Activated CD4-positive, alpha-beta T cell treated with anti-CD3 and anti-CD28 coated beads, Interleukin-10, Interleukin-2, amounts not matched to agents 100 ng/mL and 50 ng/mL, durations not matched to agents 16 hours and 8 hours (primary cell): Measurements from ENCODE around the gene VKORC1L1.
"Not testable (repeated sequence)": the region's sequence is repeated elsewhere in the genome, so short reads cannot be mapped to it uniquely, and the experiment has no call there.

Experiments used
- DNase-seq: peaks from one replicate; pipeline ENCODE4 v3.0.0-alpha.2; 2020

Gene VKORC1L1

GRCh38 chr7:65888434-65889156 lies 15.7 kb downstream of the VKORC1L1 start:
- DNase-seq = not testable (repeated sequence)

- not testable (repeated sequence) for DNase-seq
Observed at GRCh38 chr7:65889722-65890121, 16.8 kb downstream of the VKORC1L1 start.

GRCh38 chr7:65892161-65892560 lies 19.3 kb downstream of the VKORC1L1 start:
- no peak for DNase-seq

- DNase-seq = no peak
Observed at GRCh38 chr7:65892835-65893234, 20.0 kb downstream of the VKORC1L1 start.

- no peak for DNase-seq
Observed at GRCh38 chr7:65896279-65896870, 23.5 kb downstream of the VKORC1L1 start.

- not testable (repeated sequence) for DNase-seq
Observed at GRCh38 chr7:65897289-65897688, 24.4 kb downstream of the VKORC1L1 start.

GRCh38 chr7:65898677-65899447 lies 26.0 kb downstream of the VKORC1L1 start:
- DNase-seq = not testable (repeated sequence)

- no peak for DNase-seq
Observed at GRCh38 chr7:65902306-65902705, 29.4 kb downstream of the VKORC1L1 start.

GRCh38 chr7:65907501-65908198 lies 34.8 kb downstream of the VKORC1L1 start:
- no peak for DNase-seq

- DNase-seq = no peak
Observed at GRCh38 chr7:65910237-65910636, 37.4 kb downstream of the VKORC1L1 start.

- no peak for DNase-seq
Observed at GRCh38 chr7:65912237-65912636, 39.4 kb downstream of the VKORC1L1 start.

GRCh38 chr7:65915921-65916657 lies 43.2 kb downstream of the VKORC1L1 start:
- no peak for DNase-seq

GRCh38 chr7:65923316-65923715 lies 50.4 kb downstream of the VKORC1L1 start:
- no peak for DNase-seq

GRCh38 chr7:65924193-65924592 lies 51.3 kb downstream of the VKORC1L1 start:
- no peak for DNase-seq

- DNase-seq = no peak
Observed at GRCh38 chr7:65925040-65925439, 52.2 kb downstream of the VKORC1L1 start.

GRCh38 chr7:65926588-65926987 lies 53.7 kb downstream of the VKORC1L1 start:
- no peak for DNase-seq

- no peak for DNase-seq
Observed at GRCh38 chr7:65927489-65928448, 54.9 kb downstream of the VKORC1L1 start.

GRCh38 chr7:65931685-65932084 lies 58.8 kb downstream of the VKORC1L1 start:
- no peak for DNase-seq

- no peak for DNase-seq
Observed at GRCh38 chr7:65937296-65937695, 64.4 kb downstream of the VKORC1L1 start.

GRCh38 chr7:65938336-65938895 lies 65.5 kb downstream of the VKORC1L1 start:
- no peak for DNase-seq

GRCh38 chr7:65945787-65946186 lies 72.9 kb downstream of the VKORC1L1 start:
- DNase-seq = not testable (repeated sequence)
